GM23338 (cell line): ENCODE measurements around the gene PITRM1. TPM values are rescaled to one million over a fixed set of nuclear protein-coding genes. Genes with fewer than 3 reads are reported as not detected.

Experiments used
- ATAC-seq: fragments of 200-7000 bp; cut with Tn5 transposase; 3 replicates; pipeline ENCODE4 v1.9.1; 2020
- DNase-seq: peaks from one replicate; pipeline ENCODE4 v3.0.0-alpha.2; 2015; ENCODE audit warnings: low spot score
- H2AFZ ChIP-seq: fragments of 200-600 bp; sonication (generic); 2 replicates; pipeline ENCODE4 v1.8.0; 2016; ENCODE audit warnings: antibody characterized with exemption, mild to moderate bottlenecking, moderate library complexity
- H3F3A ChIP-seq: fragments of 200-600 bp; sonication (generic); replicated peaks from 2 replicates; pipeline ENCODE4 v1.8.0; 2017; ENCODE audit warnings: antibody characterized with exemption, mixed run types, low read depth
- H3K27ac ChIP-seq: fragments of 200-600 bp; sonication (generic); 2 replicates; pipeline ENCODE4 v1.6.1; 2016; ENCODE audit warnings: low read depth
- H3K27me3 ChIP-seq: fragments of 200-600 bp; sonication (generic); 2 replicates; pipeline ENCODE4 v1.8.0; 2016; ENCODE audit warnings: mild to moderate bottlenecking, mixed run types, moderate library complexity; ENCODE audit not compliant: insufficient read depth
- H3K36me3 ChIP-seq: fragments of 200-600 bp; sonication (generic); 2 replicates; pipeline ENCODE4 v1.8.0; 2016; ENCODE audit warnings: mild to moderate bottlenecking; ENCODE audit not compliant: insufficient read depth
- H3K4me1 ChIP-seq: fragments of 200-600 bp; sonication (generic); 2 replicates; pipeline ENCODE4 v1.8.0; 2016; ENCODE audit warnings: mild to moderate bottlenecking, moderate library complexity; ENCODE audit not compliant: insufficient read depth
- H3K4me2 ChIP-seq: fragments of 200-600 bp; sonication (generic); 2 replicates; pipeline ENCODE4 v1.7.1; 2017; ENCODE audit warnings: mixed run types
- H3K4me3 ChIP-seq: fragments of 200-600 bp; sonication (generic); 2 replicates; pipeline ENCODE4 v1.6.1; 2016; ENCODE audit warnings: mixed run types
- H3K79me2 ChIP-seq: fragments of 200-600 bp; sonication (generic); replicated peaks from 2 replicates; pipeline ENCODE4 v1.8.0; 2017; ENCODE audit warnings: mild to moderate bottlenecking; ENCODE audit not compliant: insufficient read depth
- H3K9me2 ChIP-seq: fragments of 200-600 bp; sonication (generic); 2 replicates; pipeline ENCODE4 v1.8.0; 2017; ENCODE audit not compliant: insufficient read depth
- H4K20me1 ChIP-seq: fragments of 200-600 bp; sonication (generic); replicated peaks from 2 replicates; pipeline ENCODE4 v1.8.0; 2017; ENCODE audit warnings: mild to moderate bottlenecking; ENCODE audit not compliant: insufficient read depth
- H3K27ac Mint-ChIP-seq: 2 replicates; pipeline ENCODE4 v1.8.0; 2020; ENCODE audit warnings: inconsistent platforms, mild to moderate bottlenecking, moderate library complexity, mixed read lengths
- H3K27me3 Mint-ChIP-seq: 3 replicates; pipeline ENCODE4 v1.8.0; 2022; ENCODE audit warnings: low read depth, mild to moderate bottlenecking, moderate library complexity, mixed read lengths, inconsistent platforms; ENCODE audit not compliant: insufficient read depth, poor library complexity
- H3K36me3 Mint-ChIP-seq: 3 replicates; pipeline ENCODE4 v1.8.0; 2021; ENCODE audit warnings: low read depth, mild to moderate bottlenecking, inconsistent platforms, moderate library complexity, mixed read lengths
- H3K4me1 Mint-ChIP-seq: 3 replicates; pipeline ENCODE4 v1.8.0; 2020; ENCODE audit warnings: mild to moderate bottlenecking, inconsistent platforms, mixed read lengths
- H3K4me3 Mint-ChIP-seq: 3 replicates; pipeline ENCODE4 v1.8.0; 2021; ENCODE audit warnings: moderate library complexity, mild to moderate bottlenecking, inconsistent platforms, mixed read lengths
- H3K9me3 Mint-ChIP-seq: 3 replicates; pipeline ENCODE4 v1.8.0; 2020; ENCODE audit warnings: moderate library complexity, mild to moderate bottlenecking, inconsistent platforms, mixed read lengths
- CREB1 ChIP-seq: fragments of 250-450 bp; sonication (Bioruptor Pico); IDR thresholded peaks from 2 replicates; pipeline ENCODE4 v1.5.0; 2020; ENCODE audit warnings: low read depth, mild to moderate bottlenecking, moderate library complexity
- CTCF ChIP-seq, 2 experiments: fragments of 200-600 bp in 1 of 2; sonication (generic) in 1 of 2; conservative IDR thresholded peaks; 2 replicates each; pipeline versions ENCODE4 v1.5.1 to v1.6.1; 2016 to 2017; ENCODE audit warnings: antibody characterized with exemption in 2 of 2, low read depth in 2 of 2, mild to moderate bottlenecking in 2 of 2, moderate library complexity in 1 of 2
- ETS1 ChIP-seq: IDR thresholded peaks from 2 replicates; pipeline ENCODE4 v1.6.1; 2016; ENCODE audit warnings: antibody characterized with exemption
- EZH2 ChIP-seq: fragments of 200-600 bp; sonication (generic); IDR thresholded peaks from one replicate; pipeline ENCODE4 v1.8.0; 2017; ENCODE audit warnings: antibody characterized with exemption, mild to moderate bottlenecking, low read depth; ENCODE audit not compliant: unreplicated experiment
- EZH2phosphoT487 ChIP-seq: fragments of 200-600 bp; sonication (generic); IDR thresholded peaks from one replicate; pipeline ENCODE4 v1.8.1; 2018; ENCODE audit warnings: antibody characterized with exemption; ENCODE audit not compliant: unreplicated experiment
- JUNB ChIP-seq: IDR thresholded peaks from one replicate; pipeline ENCODE4 v1.6.1; 2016; ENCODE audit warnings: antibody characterized with exemption; ENCODE audit not compliant: unreplicated experiment
- NANOG ChIP-seq: IDR thresholded peaks from 2 replicates; pipeline ENCODE4 v1.6.1; 2016; ENCODE audit warnings: antibody characterized with exemption, borderline replicate concordance
- POLR2AphosphoS5 ChIP-seq: IDR thresholded peaks from 2 replicates; pipeline ENCODE4 v1.6.1; 2016; ENCODE audit warnings: antibody characterized with exemption, low read depth
- REST ChIP-seq: IDR thresholded peaks from one replicate; pipeline ENCODE4 v1.6.1; 2018; ENCODE audit warnings: antibody characterized with exemption; ENCODE audit not compliant: unreplicated experiment
- STAT1 ChIP-seq: IDR thresholded peaks from one replicate; pipeline ENCODE4 v1.6.1; 2016; ENCODE audit warnings: antibody characterized with exemption; ENCODE audit not compliant: unreplicated experiment
- ZNF114 ChIP-seq: fragments of 250-450 bp; sonication (Bioruptor Pico); IDR thresholded peaks from 2 replicates; pipeline ENCODE4 v1.5.0; 2020; ENCODE audit warnings: mild to moderate bottlenecking, moderate library complexity
- ZNF331 ChIP-seq: fragments of 250-450 bp; sonication (Bioruptor Pico); IDR thresholded peaks from 2 replicates; pipeline ENCODE4 v1.5.0; 2020; ENCODE audit warnings: low read depth, mild to moderate bottlenecking, moderate library complexity
- ZNF462 ChIP-seq: fragments of 250-450 bp; sonication (Bioruptor Pico); IDR thresholded peaks from 2 replicates; pipeline ENCODE4 v1.5.0; 2020; ENCODE audit warnings: mild to moderate bottlenecking, moderate library complexity
- polyA plus RNA-seq: library from polyadenylated mRNA; unstranded; fragments of >200 nt; fragmentation: Nextera tagmentation; extraction: Ambion mirVana; gene quantifications from 2 replicates; pipeline ENCODE4 v1.2.1, GENCODE V29; 2016
- total RNA-seq: library from RNA; depleted of rRNA; stranded (reverse); fragments of >200 nt; shearing (Covaris generic); gene quantifications from 2 replicates; pipeline ENCODE4 v1.2.3, GENCODE V29; 2014

Gene PITRM1
- total and polyA plus RNA-seq, 2 experiments from 2014 or later, result 29.0 to 33.0 TPM

- H3K4me3 Mint-ChIP-seq, result no peak overlapping the region
Measured at GRCh38 chr10:3190817-3191216, 18.2 kb upstream of the PITRM1 start.

More at GRCh38 chr10:3190817-3191216, 18.2 kb upstream of the PITRM1 start:
- Histone ChIP-seq H3K4me1 (peaks cover 9% of the 10 kb centered on the region; the same call in 1 of the 2 replicates), H2AFZ (no peak overlapping the region), H3K4me2 (no peak overlapping the region), H3K9me2 (no peaks in the 10 kb centered on the region), H3K27ac (no peak overlapping the region), H3K27me3 (no peaks in the 10 kb centered on the region), H3K79me2 (no peaks in the 10 kb centered on the region), H3K36me3 (no peaks in the 10 kb centered on the region), H3K4me3 (no peak overlapping the region), H4K20me1 (no peaks in the 10 kb centered on the region), H3F3A (no peaks in the 10 kb centered on the region)
- peaks cover 5% of the 10 kb centered on the region; the same call in 2 of the 3 replicates for H3K9me3 Mint-ChIP-seq
- no peak for TF ChIP-seq POLR2AphosphoS5
- no peak for TF ChIP-seq REST
- TF ChIP-seq ETS1, result no peak
- no peak for TF ChIP-seq ZNF331 (CRISPR knock-in tag)
- TF ChIP-seq EZH2phosphoT487, result no peak
- no peak for TF ChIP-seq ZNF462 (CRISPR knock-in tag)
- no peak for TF ChIP-seq JUNB
- no peak for TF ChIP-seq CTCF (conservative IDR thresholded peaks at IDR 0.05; ENCODE audit: low read depth in 2 of 2)
- no peak for TF ChIP-seq EZH2
- no peak for TF ChIP-seq CREB1 (CRISPR knock-in tag)
- TF ChIP-seq ZNF114, result no peak
- TF ChIP-seq STAT1, result no peak
- no peak for TF ChIP-seq NANOG
- ATAC-seq, result no peak
- no peak overlapping the region for H3K27ac Mint-ChIP-seq
- DNase-seq, result no peak
- H3K36me3 Mint-ChIP-seq, result no peaks in the 10 kb centered on the region
- peaks cover 8% of the 10 kb centered on the region; the same call in 2 of the 3 replicates for H3K4me1 Mint-ChIP-seq
- peaks cover 4% of the 10 kb centered on the region for H3K27me3 Mint-ChIP-seq
